KMS-11 (cell line): ENCODE measurements around the gene EMD.

Source experiments
- H2AFZ ChIP-seq: fragments of 200-600 bp; sonication (generic); 2 replicates; pipeline ENCODE4 v1.6.1; 2016; ENCODE audit warnings: antibody characterized with exemption, mixed run types, low read depth
- H3K27ac ChIP-seq: fragments of 200-600 bp; sonication (generic); 2 replicates; pipeline ENCODE4 v1.6.1; 2016; ENCODE audit warnings: mild to moderate bottlenecking, mixed run types
- H3K27me3 ChIP-seq: fragments of 200-600 bp; sonication (generic); 2 replicates; pipeline ENCODE4 v1.6.1; 2017; ENCODE audit warnings: mild to moderate bottlenecking, low read depth, mixed run types, moderate library complexity; ENCODE audit not compliant: insufficient read depth
- H3K36me3 ChIP-seq: fragments of 200-600 bp; sonication (generic); 2 replicates; pipeline ENCODE4 v1.6.1; 2017; ENCODE audit warnings: mild to moderate bottlenecking, mixed run types; ENCODE audit not compliant: insufficient read depth
- H3K4me1 ChIP-seq: fragments of 200-600 bp; sonication (generic); 2 replicates; pipeline ENCODE4 v1.6.1; 2016; ENCODE audit warnings: mild to moderate bottlenecking, low read depth, mixed run types; ENCODE audit not compliant: poor library complexity, severe bottlenecking
- H3K4me2 ChIP-seq: fragments of 200-600 bp; sonication (generic); 2 replicates; pipeline ENCODE4 v1.7.0; 2016; ENCODE audit warnings: mild to moderate bottlenecking, mixed run types
- H3K4me3 ChIP-seq: fragments of 200-600 bp; sonication (generic); IDR thresholded peaks from 2 replicates; pipeline ENCODE4 v1.6.1; 2017; ENCODE audit warnings: low read depth, low read length, mixed read lengths; ENCODE audit not compliant: insufficient read depth
- H3K79me2 ChIP-seq: fragments of 200-600 bp; sonication (generic); 2 replicates; pipeline ENCODE4 v1.6.1; 2016; ENCODE audit warnings: low read depth, mixed run types; ENCODE audit not compliant: insufficient read depth
- H3K9ac ChIP-seq: fragments of 200-600 bp; sonication (generic); 2 replicates; pipeline ENCODE4 v1.6.1; 2016; ENCODE audit warnings: mild to moderate bottlenecking, mixed run types
- H4K20me1 ChIP-seq: fragments of 200-600 bp; sonication (generic); 2 replicates; pipeline ENCODE4 v1.6.1; 2016; ENCODE audit warnings: mild to moderate bottlenecking, mixed run types; ENCODE audit not compliant: insufficient read depth
- CTCF ChIP-seq: fragments of 200-600 bp; sonication (generic); conservative IDR thresholded peaks from 2 replicates; pipeline ENCODE4 v1.6.1; 2017; ENCODE audit warnings: low read depth, mild to moderate bottlenecking, antibody characterized with exemption, low read length, moderate library complexity, mixed read lengths

EMD gene

GRCh38 chrX:154371017-154371788 is 7.9 kb upstream of the EMD start:
- Histone ChIP-seq H3K4me1 (peaks cover 38% of the 10 kb centered on the region), H3K36me3 (no peaks in the 10 kb centered on the region; the same call in 1 of the 2 replicates), H3K79me2 (peaks cover 44% of the 10 kb centered on the region), H3K27me3 (no peaks in the 10 kb centered on the region), H3K4me2 (peak overlapping the region; percentile 57; the same call in 1 of the 2 replicates), H4K20me1 (no peaks in the 10 kb centered on the region), H2AFZ (peak overlapping the region; percentile 18; the same call in 1 of the 2 replicates), H3K27ac (peak overlapping the region; percentile 74), H3K4me3 (no peak overlapping the region), H3K9ac (peak overlapping the region; percentile 69)
- TF ChIP-seq CTCF = no peak

GRCh38 chrX:154371789-154372300 is 7.2 kb upstream of the EMD start:
- no peaks in the 10 kb centered on the region for H4K20me1 ChIP-seq
- H3K9ac ChIP-seq = peak overlapping the region; percentile 30; the same call in 1 of the 2 replicates
- no peak for TF ChIP-seq CTCF
- no peaks in the 10 kb centered on the region; the same call in 1 of the 2 replicates for H3K36me3 ChIP-seq
- H3K4me1 ChIP-seq = peaks cover 38% of the 10 kb centered on the region
- peaks cover 41% of the 10 kb centered on the region for H3K79me2 ChIP-seq
- peak overlapping the region; percentile 48 for H3K4me2 ChIP-seq
- no peak overlapping the region for H3K4me3 ChIP-seq
- H3K27me3 ChIP-seq = no peaks in the 10 kb centered on the region
- peak overlapping the region; percentile 39 for H3K27ac ChIP-seq
- peak overlapping the region; percentile 18; the same call in 1 of the 2 replicates for H2AFZ ChIP-seq

DNA sequence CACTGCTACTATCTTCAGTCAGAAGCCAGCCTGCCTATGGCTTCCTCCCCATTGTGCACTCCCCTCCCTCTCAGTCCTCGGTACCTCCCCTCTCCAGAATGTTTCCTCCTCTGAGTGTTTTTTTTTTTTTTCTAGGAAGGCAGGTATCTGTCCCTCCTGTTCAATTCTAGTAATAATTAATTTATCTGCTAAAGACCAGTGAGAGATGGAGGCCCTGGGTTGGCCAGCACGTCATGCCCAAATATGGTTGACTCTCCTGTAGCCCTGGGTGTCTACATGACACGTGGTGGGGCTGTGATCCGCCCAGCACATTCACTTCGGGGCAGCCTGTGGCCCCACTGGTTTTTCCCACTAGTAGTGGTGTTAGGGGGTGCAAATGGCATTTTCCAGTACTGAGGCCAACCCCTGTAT is 6.5 kb upstream of the EMD start:
- H2AFZ ChIP-seq = no peak overlapping the region
- no peak overlapping the region for H3K9ac ChIP-seq

More for the DNA sequence above, 6.5 kb upstream of the EMD start:
- Histone ChIP-seq H3K4me2 (peak overlapping the region; percentile 48; the same call in 1 of the 2 replicates), H3K79me2 (peaks cover 34% of the 10 kb centered on the region), H3K4me1 (peaks cover 35% of the 10 kb centered on the region), H3K27ac (no peak overlapping the region), H3K4me3 (no peak overlapping the region), H4K20me1 (no peaks in the 10 kb centered on the region), H3K36me3 (no peaks in the 10 kb centered on the region), H3K27me3 (no peaks in the 10 kb centered on the region)
- no peak for TF ChIP-seq CTCF
